Cardiac fibroblast (primary cell): Measurements from ENCODE around the gene SLC16A2.
A peak's percentile ranks its signal among the peaks of the same experiment; 100 is the strongest.
"Not testable (repeated sequence)": the region's sequence is repeated elsewhere in the genome, so short reads cannot be mapped to it uniquely, and the experiment has no call there.

Experiments
- DNase-seq, 2 donors: peaks; one replicate each; pipeline versions ENCODE4 v3.0.0 to v3.0.0-alpha.2; 2010; ENCODE audit warnings: low read depth in 2 of 2
- H3K4me3 ChIP-seq, 2 donors: replicated peaks in 1 of 2; 1 replicate in 1 of 2; 2 replicates in 1 of 2; pipeline ENCODE4 v1.5.1; 2011; ENCODE audit warnings: low read depth in 2 of 2, low read length in 2 of 2, mild to moderate bottlenecking in 2 of 2, moderate library complexity in 1 of 2
- TF ChIP-seq, protein P1 (sequence below): IDR thresholded peaks from one replicate; pipeline ENCODE4 v1.5.1; 2011; ENCODE audit warnings: low read depth, mild to moderate bottlenecking, low read length, inconsistent platforms

Gene SLC16A2

DNA sequence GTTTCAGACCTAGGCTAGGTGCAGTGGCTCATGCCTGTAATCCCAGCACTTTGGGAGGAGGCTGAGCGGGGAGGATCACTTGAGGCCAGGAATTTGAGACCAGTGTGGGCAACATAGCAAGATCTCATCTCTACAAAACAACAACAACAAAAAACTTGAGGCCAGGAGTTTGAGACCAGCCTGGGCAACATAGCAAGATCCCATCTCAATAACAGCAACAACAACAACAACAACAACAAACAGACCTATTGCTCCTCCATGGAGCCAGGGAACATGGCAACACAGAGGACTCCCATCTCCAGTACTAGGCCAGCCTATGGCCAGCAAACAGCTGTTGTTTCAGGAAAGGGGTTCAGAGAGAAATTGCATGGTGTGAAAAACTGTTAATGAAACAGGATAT lies 43.4 kb downstream of the SLC16A2 start:
- H3K4me3 ChIP-seq: no peak overlapping the region
- TF ChIP-seq, protein P1, sequence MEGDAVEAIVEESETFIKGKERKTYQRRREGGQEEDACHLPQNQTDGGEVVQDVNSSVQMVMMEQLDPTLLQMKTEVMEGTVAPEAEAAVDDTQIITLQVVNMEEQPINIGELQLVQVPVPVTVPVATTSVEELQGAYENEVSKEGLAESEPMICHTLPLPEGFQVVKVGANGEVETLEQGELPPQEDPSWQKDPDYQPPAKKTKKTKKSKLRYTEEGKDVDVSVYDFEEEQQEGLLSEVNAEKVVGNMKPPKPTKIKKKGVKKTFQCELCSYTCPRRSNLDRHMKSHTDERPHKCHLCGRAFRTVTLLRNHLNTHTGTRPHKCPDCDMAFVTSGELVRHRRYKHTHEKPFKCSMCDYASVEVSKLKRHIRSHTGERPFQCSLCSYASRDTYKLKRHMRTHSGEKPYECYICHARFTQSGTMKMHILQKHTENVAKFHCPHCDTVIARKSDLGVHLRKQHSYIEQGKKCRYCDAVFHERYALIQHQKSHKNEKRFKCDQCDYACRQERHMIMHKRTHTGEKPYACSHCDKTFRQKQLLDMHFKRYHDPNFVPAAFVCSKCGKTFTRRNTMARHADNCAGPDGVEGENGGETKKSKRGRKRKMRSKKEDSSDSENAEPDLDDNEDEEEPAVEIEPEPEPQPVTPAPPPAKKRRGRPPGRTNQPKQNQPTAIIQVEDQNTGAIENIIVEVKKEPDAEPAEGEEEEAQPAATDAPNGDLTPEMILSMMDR: no peak

GRCh38 chrX:74465424-74465823 lies 44.1 kb downstream of the SLC16A2 start:
- DNase-seq: peak; percentile 23 to 49
- TF ChIP-seq, protein P1: peak; percentile 13

More for the DNA sequence above, 43.4 kb downstream of the SLC16A2 start:
- no peak for DNase-seq

GRCh38 chrX:74467656-74468055 lies 46.4 kb downstream of the SLC16A2 start:
- no peak overlapping the region for H3K4me3 ChIP-seq
- no peak for DNase-seq
- TF ChIP-seq, protein P1: no peak

More at GRCh38 chrX:74465424-74465823, 44.1 kb downstream of the SLC16A2 start:
- no peak overlapping the region for H3K4me3 ChIP-seq

DNA sequence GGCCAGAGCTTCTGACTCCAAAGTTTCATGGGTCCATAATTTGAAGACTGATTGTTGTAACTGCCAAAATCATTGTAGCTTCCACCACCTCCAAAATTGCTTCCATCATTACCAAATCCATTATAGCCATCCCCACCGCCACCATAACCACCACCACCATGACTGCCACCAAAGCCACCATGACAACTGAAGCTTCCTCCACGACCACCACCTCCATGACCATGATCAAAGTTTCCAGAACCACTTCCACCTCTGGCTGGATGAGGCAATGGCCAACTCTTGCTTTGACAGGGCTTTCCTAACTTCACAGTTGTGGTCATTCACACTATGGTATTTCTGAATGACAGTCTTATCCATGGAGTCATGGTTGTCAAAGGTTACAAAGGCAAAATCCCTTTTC lies 51.8 kb downstream of the SLC16A2 start:
- not testable (repeated sequence) for H3K4me3 ChIP-seq, DNase-seq

DNA sequence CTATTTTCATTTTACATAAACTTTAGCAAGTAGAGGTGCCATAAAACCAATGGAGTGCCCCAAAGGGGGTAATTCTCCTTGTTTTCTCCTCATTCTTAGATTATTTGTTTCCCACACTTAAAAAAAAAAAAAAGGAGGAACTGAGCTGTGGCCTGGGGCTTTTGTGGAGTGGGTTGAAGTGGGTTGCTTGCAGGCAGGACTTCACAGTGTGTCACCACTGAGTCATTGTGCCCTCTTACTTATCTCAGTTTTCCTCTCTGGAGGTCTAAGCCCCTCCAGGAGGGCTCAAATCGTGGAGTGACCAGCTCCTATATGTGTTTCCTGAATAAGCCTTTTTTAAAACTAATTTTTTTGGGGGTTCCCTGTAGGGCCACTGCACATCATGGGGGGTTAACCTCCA lies 69.0 kb downstream of the SLC16A2 start:
- DNase-seq: no peak
- TF ChIP-seq, protein P1: no peak
- no peak overlapping the region for H3K4me3 ChIP-seq

GRCh38 chrX:74492720-74493201 lies 71.5 kb downstream of the SLC16A2 start:
- DNase-seq: no peak
- TF ChIP-seq, protein P1: peak; percentile 14
- H3K4me3 ChIP-seq: no peak overlapping the region

- no peak for DNase-seq
- TF ChIP-seq, protein P1: no peak
- no peak overlapping the region for H3K4me3 ChIP-seq
Observed at GRCh38 chrX:74493806-74494205, 72.5 kb downstream of the SLC16A2 start.
